ENCODE measurements around the gene COL5A1.

GRCh38 chr9:134809826-134810225 lies 168.2 kb downstream of the COL5A1 start:
- TF ChIP-seq SUZ12 (IDR thresholded peaks at IDR 0.05; ENCODE audit: extremely low read depth, insufficient read depth, insufficient read length) (no peak), YY1 (IDR thresholded peaks at IDR 0.05; ENCODE audit: insufficient read depth, insufficient read length) (no peak), ZNF274 (IDR thresholded peaks at IDR 0.05; ENCODE audit: low read depth, low read length) (no peak)
